GM19463 (cell line): ENCODE results near the gene NEUROG1.
"Not testable (repeated sequence)": the region's sequence is repeated elsewhere in the genome, so short reads cannot be mapped to it uniquely, and the experiment has no call there.

Source experiments
- ATAC-seq: cut with Tn5 transposase; IDR thresholded peaks from one replicate; pipeline ENCODE4 v1.9.1; 2021; ENCODE audit warnings: mild to moderate bottlenecking, moderate library complexity; ENCODE audit not compliant: unreplicated experiment

Gene NEUROG1

DNA sequence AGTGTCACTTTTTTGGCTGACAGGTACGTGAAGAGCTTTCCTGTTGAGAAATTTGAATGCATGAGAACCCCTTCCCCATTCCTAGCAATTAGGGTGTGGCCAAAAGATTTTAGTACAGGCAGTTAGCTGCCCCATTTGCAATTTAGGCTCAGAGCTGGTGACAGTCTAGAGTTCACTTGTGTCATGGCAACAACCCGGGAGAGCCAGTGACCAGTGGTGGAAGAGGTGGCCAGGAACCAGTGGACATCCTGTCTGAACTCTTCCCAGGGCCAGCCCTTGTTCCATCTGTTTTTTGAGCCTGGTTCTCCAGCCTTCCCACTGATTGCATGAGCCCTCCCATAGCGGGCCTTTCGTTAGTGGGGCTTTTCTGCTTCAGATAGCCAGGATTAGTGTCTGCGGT, 2.5 kb upstream of the NEUROG1 start:
- ATAC-seq: no peak

DNA sequence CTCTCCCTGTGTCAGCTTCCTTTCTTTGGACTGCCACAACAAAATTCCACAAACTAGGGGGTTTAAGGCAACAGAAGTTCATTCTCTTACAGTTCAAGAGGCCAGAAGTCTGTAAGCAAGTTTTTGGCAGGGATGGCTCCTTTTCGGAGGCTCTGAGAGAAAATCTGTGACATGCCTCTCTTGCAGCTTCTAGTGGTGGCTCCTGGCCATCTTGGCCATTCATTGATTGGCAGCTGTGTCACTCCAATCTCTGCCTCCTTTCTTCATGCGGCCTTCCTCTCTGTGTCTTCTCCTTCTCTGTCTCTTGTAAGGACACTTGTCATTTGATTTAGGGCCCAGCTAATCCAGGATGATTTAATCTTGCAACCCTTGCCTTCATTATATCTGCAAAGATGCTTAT, 2.0 kb upstream of the NEUROG1 start:
- ATAC-seq: no peak

DNA sequence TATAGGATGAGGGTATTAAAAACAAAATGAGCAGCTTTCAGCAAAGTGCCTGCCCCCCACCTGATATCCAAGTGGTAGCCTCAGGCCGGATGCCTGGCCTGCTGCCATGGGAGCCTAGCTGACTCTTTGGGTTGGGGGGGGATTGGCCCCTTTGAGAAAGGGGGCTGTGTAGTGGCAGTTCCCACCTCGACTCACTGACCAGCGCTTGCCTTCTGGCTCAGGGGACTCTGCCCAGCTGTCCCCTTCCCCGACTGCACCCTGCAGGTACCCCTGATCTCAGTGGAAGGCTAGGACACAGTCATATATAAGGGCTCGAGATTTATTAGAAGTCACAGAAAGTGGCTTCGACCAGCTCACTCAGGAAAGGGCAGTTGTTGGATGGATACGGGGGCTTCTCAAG, 1.5 kb upstream of the NEUROG1 start:
- no peak for ATAC-seq

DNA sequence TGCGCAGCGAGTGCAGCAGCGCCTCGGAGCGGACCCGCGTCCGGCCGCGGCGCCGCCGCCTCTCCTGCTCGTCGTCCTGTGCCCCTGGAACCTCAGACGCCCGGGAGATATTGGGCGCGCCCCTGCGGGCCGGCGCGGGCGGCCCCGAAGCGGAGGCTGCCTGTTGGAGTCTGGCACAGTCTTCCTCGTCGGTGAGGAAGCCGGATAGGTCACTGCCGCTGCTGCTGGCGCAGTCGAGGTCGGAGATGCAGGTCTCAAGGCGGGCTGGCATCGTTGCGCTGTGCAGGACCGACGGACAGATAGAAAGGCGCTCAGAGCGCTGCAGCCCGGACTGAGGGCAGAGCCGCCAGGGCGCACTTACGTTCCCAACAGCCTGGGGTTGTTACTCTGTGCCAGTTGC, 344 bp downstream of the NEUROG1 start:
- no peak for ATAC-seq

DNA sequence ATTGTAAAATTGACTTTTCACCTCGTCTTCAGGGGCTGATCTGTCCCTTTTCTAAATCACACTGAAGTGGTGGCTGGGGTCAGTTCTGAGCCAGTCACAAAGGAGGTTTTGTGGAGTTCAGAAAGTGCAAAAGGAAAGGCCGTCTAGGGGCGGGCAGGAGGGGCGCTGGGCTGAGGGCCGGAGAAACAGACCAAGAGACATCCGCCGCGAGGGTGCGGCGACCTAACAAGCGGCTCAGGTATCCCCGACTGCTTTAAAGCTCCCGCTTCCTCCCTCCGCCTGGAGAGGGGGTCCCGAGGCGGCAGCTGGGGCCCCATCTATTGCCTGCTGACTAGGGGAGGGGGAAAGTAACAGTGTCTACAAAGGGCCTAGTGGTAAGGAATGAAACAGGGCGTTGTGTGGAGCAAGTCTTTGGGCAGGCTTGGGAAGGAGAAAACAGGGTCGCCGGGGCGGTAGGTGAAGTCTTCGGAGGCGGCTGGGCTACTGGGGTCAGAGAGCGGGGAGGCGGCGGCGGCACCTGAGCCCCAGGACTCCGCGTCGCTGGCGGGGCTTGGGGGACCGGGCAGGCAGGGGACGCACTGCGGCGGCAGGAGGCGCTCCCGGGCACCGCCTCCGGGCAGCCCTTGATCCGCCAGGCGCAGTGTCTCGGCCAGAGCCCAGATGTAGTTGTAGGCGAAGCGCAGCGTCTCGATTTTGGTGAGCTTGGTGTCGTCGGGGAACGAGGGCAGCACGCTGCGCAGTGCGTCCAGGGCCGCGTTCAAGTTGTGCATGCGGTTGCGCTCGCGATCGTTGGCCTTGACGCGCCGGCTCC, 950 bp downstream of the NEUROG1 start:
- ATAC-seq: no peak

DNA sequence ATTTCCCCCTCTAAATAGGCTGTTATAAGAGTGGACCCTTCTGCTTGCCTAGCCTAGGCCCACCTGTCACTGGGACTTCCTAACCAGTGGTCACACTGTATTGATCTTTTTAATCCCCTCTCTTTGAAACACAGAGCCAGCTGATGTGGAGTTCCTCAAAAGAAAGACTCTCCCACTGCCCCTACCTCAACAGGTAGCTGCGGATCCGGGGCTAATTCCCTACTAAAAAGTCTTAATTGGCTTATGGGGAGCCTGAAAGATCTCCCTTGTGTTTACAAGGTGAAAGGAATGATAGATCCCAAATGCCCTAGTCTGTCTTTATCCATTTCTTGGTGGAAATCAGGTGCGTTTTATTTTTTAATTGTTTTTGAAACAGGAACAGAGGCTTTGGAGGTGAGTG, 2.0 kb downstream of the NEUROG1 start:
- no peak for ATAC-seq

DNA sequence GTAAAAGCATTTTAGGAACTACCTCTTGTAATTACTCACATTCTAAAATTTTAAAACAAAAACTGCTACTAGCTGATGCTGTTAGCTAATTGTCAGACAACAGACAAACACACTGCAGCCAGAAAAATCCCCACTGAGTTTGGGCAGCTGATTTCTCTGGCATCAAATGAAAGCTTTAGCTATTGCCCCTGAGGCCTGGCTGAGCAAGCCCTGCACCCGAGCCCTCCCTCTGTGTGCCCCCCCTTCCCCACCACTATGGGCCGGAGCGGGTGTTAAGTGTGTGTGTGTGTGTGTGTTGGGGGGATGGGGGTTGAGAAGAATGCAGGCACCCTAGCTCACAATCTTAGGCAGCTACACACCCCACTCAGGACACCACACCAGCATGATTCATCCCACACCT, 2.4 kb downstream of the NEUROG1 start:
- no peak for ATAC-seq

DNA sequence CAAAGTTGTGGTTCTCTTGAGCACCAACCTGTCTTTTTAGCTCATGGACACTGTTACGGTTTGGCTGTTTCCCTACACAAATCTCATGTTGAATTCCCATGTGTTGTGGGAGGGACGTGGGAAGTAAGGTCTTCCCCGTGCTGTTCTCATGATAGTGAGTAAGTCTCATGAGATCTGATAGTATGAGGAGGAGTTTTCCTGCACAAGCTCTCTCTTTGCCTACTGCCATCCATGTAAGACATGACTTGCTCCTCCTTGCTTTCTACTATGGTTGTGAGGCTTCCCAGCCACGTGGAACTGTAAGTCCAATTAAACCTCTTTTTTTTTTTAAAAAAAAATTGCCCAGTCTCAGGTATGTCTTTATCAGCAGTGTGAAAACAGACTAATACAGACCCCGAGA, 6.2 kb downstream of the NEUROG1 start:
- ATAC-seq: not testable (repeated sequence)

DNA sequence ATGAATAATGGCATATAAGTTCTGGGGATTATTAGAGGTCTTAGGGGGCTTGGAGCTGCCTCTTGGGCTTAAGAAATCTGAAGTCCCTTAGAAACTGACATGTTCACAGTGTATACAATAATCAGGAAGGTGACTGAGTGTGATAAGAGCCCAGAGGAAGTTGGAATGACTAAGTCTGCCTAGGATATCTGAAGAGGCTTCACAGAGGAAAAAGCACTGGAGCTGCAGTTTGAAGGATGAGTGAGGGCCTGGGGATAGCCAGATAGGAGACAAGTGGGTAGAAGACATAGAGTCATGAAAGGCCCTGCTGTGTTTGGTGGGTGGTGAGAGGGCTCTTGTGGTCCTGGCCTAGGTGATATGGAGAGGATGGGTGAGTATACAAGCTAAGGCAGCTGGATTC, 8.8 kb downstream of the NEUROG1 start:
- no peak for ATAC-seq

DNA sequence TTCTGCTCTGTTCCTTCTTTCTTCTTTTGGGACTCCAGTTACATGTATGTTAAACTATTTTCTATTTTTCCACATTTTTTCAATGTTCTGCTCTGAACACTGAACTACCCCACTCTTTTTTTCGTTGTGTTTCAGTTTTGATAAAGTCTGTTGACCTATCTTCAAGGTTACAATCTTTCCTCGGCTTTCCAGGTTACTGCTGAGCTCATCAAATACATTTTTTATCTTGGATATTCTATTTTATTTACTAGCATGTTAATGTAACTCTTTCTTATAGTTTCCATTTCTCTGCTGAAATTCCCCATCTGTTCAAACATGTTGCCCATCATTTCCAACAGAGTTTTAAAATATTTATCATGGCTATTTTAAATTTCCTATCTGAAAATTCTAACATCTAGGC, 13.8 kb downstream of the NEUROG1 start:
- ATAC-seq: no peak

DNA sequence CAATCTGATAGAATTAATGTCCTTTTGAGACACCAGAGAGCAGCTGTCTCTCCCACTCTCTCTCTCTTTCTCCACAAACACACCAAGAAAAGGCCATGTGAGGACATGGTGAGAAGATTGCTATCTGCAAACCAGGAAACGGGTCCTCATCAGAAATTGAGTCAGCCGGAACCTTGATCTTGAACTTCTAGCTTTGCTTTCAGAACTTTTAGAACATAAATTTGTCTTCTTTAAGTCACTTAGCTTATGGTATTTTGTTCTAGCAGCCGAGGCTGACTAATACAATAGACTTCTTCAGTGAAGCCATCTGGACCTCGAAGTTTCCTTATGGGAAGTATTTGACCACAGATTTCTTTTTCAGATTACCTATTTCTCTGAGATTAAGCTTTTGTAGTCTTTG, 18.1 kb downstream of the NEUROG1 start:
- ATAC-seq: no peak

DNA sequence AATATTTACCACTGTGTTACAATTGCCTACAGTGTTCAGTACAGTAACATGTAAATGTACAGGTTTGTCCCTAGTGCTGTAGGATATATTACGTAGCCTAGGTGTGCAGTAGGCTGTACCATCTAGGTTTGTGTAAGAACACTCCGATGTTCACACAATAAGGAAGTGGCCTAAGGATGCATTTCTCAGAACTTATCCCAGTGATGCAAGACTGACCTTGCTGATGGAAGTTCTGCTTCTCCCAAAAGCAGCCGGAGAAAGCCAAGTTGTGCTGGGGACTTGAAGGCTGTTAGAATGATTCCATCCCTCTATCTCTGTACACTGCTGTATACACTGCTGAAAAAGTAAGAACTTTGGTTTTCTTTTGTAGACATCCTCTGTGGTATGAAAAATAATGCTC, 21.6 kb downstream of the NEUROG1 start:
- ATAC-seq: no peak

DNA sequence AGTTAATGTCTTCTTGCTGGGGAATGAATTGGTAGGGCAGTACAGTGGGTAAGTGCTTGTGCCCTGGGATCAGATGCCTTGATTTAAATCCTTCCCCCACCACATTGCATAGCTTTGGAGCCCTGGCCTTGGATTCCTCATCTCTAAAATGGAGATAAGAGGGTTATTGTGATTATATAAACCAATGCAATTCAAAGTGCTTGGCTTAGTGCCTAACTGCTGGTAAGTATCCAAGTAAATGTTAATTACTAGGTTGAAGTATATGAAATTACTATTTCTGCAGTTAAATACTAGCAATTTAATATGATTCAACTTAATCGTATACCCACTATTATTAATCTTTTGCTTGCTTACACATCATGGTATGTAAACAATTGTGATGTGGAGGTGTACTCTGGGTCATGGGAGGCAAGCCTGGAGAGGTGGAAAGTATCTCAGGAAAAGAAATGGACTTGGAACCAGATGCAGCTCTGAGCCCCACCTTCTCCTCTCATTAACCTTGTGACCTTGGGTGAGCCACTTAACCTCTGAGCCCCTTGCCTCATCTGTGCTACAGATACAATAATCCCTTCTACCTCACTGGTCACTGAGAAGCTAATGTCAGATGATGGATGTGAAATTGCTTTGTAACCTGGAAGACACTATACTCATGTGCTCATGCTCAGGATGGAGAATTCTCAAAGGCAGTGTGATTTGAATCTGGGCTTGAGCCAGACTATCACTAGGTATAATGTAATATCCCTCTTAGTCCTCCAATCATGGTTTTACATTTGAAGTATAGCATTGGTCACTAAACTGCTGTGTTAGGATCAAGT, 23.8 kb downstream of the NEUROG1 start:
- ATAC-seq: no peak

DNA sequence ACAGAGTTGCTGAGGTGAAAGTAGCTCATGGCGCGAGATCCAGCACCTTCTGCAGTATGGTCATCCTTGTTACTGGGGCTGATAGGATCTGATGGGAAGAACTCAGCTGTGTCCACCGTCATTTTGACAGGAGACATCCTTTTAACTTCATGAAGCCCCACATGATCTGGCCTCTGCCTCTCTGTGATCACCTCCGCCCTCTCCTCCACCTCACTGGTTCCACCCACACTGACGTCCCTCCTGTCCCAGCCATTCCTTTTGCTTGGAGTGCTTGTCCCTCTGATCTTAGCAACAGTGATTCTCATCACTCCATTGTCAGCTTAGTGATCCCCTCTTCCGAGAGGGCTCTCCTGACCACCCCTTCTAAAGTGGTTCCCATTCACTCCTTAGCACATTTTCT, 25.8 kb downstream of the NEUROG1 start:
- no peak for ATAC-seq

DNA sequence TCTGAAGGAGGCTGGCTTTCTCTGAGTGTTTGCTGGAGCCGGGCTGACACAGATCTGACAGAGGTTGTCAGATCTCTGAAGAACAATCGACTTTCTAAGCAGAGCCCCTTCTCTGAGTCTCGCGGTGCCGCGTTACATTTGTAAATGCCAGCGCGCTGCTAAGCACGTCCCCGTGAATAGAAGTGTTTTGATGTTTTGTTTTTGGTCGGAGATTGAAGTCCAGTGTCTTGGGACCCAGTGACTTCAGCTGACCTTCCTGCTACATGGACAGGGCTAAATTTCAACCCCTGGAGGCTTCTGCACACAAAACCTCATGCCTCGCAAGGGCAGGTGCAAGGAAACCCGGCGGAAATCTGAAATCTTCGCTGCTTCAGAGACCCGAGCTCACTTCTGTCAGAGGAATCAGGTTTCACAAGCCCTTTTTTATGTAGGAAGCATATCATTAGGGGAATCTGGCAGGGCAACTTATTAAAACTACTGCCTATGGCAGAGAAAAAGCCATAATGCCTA, 27.2 kb downstream of the NEUROG1 start:
- ATAC-seq: no peak

DNA sequence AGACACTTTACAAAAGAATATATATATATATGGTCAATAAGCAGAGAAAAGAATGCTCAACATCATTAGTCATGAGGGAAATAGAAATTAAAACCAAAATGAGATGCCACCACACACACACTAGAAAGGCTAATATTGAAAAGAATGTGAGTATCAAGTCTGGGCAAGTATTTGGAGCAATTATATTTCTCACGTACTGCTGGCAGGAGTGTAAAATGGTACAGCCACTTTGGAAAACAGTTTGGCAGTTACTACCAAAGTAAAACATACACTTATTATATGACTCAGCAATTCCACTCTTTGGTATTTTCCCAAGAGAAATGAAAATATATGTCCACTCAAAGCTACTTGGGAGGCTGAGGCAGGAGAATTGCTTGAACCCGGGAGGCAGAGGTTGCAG, 29.8 kb downstream of the NEUROG1 start:
- ATAC-seq: no peak

DNA sequence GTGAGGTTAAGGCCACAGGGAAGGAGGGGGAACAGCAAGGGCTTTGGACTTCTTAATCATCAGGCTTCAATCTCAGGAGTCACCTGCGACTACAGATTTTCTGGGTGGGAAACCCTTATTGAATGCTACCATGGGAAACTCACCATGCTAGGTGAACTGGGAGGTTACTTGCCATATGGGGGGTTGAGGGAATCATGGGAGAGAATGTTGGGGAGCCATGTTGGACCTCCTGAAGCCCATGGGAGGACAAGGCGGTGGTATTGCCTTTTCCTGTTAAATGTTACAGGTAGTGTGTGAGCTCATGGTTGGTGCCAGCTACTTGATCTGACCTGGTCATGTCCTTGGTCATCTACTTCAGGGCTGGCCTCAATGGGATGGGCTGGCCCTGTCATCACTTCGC, 31.4 kb downstream of the NEUROG1 start:
- no peak for ATAC-seq

DNA sequence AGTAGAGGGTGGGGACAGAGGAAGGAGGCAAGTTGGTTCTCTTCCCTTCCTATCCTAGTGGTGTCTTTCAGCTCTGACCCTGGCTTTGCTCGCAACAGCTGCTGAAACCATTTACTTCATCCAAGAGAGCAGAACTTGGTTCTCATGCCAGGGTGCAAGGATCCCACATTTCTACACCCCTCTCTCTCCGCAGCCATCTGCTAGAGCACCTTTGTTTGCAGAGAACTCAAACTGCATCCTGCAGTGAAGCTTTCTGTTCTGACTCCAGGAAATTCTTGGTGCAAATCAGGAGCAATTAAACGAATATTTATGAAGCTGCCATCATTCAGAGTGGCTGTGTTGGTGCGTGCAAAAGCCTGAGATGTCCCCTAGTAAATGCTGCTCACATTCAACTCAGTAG, 31.9 kb downstream of the NEUROG1 start:
- ATAC-seq: no peak

DNA sequence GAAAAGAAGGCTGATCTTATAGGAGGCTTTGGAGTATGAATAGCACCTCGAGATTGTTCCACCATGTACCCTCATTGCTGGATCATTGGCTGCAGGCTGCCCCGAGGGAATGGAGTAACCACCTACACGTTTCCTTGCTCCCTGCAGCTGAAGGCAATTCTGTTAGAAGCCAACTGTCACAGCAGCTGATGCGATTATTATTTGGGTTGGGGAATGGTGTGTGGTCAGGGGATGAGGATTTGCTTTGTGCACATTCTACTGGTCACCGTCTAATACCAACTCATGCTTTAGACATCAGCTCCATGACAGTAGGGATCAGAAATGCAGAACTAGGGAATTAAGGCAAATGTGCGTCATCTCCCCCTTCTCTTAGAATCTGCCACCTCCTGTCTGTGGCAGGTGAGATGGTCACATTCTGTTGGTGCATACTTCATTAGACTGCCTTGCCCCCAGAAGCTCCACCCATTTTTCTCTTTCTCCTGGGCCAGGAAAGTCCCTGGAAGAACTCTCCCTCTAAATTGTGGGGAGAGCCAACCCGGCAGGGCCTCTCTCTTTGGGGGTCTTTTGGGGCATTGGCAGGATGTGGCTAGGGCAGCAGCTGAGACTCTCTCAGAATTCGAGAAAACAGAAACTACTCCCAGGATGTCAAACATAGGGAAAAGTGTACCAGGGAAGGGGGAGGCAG, 32.8 kb downstream of the NEUROG1 start:
- no peak for ATAC-seq

DNA sequence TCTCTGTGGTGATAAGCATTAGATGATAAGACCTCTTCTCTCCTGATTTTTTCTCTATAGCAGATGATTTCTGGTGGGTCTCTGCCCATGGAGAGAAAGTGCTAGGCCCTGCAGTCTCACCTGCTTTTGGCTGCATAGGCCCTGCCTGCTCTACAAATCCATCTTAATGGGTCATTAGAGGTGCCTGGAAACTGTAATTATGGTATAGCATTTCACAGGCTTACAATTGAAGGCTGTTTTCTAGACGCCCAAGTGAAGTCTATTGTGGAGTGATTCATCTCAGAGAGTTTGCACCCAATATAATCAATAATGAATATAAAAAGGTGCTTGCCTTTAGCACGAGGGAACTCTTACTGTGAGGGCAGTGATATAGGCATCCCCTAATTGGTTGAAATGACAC, 33.8 kb downstream of the NEUROG1 start:
- no peak for ATAC-seq

DNA sequence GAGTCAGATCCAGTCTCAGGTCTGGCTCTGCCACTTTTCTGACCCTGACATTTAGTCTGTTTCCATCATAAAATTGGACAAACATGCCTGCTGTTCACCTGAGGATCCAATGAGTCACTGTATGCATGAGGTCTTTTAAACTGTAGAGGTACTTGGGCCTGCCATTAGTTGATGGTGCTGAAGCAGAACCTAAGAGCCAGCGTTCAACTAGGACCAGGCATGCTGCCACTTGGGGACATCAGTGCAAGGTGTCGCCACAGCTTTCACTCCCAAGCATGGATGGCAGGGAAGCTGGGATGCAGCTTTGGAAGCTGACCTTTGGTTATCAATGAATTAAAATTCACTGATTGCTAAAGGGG, 37.1 kb downstream of the NEUROG1 start:
- no peak for ATAC-seq
